ENCODE results near the gene REPS2.

REPS2 gene

GRCh38 chrX:17035111-17035510, 88.7 kb downstream of the REPS2 start:
- no peak for DNase-seq (ENCODE audit: low read depth in 2 of 2)

DNA sequence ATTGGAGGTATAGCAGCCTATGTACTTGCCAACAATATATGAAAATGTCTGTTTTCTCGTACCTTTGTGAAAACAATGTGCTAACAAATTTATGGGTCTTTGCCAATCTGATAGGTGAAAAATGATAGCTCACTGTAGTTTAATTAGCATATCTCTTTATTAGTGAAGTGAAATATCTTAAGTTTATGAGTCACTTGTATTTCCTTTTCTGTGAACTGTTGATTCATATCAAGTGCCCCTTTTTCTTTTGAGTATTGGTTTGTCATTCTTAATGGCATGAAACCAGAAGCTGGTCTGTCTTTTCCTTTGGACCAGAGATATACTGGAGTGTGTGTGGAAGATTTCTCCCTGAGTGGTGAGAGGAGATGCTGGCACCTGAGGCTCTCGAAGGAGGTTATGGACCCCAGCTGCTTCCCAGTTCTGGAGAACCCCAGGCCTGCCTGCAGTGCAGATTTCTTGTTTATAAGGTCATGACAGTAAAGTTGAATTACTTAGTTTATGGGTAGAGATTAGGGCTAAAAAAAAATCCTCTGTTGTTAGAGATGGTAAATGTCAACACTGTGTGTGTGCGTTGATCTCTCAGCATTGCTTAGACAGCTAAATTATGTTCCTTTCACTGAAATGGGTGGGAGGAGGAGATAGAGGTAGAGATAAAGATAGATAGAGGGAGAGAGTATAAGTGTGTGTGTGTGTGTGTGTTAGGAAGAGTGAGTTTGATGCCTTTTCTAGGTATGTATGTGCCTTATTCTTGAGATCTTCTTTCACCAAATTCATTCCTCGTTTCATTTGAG, 89.9 kb downstream of the REPS2 start:
- no peak for DNase-seq (ENCODE audit: low read depth in 2 of 2)

- DNase-seq (ENCODE audit: low read depth in 2 of 2), result no peak
These were observed 91.8 kb downstream of the REPS2 start for GRCh38 chrX:17038277-17038676.

DNA sequence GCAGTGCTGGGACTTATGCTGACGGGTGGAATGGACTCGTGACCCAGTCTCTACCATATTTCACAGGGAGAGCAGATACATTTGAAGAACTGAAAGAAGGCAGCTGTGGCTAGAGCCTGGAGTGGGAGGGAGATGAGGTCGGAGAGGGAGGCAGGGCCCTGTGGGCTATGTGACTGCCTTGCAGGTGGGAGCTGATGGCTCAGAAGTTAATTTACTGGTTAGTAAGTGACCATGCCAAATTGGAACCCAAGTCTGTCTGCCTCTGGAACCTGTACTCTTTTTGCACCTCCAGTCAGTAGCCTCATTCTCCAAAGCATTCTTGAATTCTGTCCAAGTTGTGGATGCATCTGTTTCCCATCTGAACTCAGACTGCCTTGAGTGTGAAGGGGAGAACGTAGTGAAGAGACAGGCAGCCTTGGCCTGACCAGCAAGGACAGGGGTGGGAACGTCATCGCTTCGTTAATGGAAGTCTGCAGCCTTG, 92.3 kb downstream of the REPS2 start:
- no peak for DNase-seq (ENCODE audit: low read depth in 2 of 2)

DNA sequence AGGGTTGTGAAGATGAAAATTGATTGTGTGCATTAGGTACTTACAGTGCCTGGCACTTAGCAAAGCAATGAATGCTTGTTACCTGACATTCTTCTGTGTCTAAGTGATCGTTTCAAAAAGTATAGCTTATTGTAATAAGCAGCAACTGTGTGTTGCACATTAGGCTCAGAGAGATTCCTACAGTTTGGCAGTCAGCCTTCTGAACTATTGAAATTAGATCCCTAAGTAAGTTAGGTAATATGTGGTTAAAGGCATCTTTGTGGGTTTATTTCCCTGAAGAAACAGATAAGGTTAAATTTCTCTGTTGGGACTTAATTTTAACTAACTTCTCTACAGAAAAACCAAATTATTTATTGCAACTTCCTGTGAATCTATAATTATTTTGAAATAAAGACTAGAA, 93.4 kb downstream of the REPS2 start:
- no peak for DNase-seq (ENCODE audit: low read depth in 2 of 2)

DNA sequence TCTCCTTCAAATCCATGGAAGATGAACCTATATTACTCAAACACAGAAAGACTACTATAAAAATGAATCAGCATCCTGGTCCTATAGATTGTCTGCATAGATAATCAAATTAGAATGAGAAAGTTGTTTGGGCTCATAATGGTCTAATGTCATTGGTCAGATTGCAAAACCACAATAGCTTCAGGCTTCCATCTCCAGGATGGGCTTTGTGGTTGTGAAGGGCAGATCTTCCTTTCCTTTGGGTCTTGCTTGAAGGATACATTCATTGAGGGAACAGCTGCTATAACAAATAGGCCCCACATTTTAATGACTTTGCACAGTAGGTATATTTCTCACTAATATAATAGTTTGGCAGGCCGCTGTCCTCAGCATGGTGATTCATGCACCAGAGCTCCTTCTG, 94.3 kb downstream of the REPS2 start:
- no peak for DNase-seq (ENCODE audit: low read depth in 2 of 2)

GRCh38 chrX:17042037-17042436, 95.6 kb downstream of the REPS2 start:
- no peak for DNase-seq (ENCODE audit: low read depth in 2 of 2)

DNA sequence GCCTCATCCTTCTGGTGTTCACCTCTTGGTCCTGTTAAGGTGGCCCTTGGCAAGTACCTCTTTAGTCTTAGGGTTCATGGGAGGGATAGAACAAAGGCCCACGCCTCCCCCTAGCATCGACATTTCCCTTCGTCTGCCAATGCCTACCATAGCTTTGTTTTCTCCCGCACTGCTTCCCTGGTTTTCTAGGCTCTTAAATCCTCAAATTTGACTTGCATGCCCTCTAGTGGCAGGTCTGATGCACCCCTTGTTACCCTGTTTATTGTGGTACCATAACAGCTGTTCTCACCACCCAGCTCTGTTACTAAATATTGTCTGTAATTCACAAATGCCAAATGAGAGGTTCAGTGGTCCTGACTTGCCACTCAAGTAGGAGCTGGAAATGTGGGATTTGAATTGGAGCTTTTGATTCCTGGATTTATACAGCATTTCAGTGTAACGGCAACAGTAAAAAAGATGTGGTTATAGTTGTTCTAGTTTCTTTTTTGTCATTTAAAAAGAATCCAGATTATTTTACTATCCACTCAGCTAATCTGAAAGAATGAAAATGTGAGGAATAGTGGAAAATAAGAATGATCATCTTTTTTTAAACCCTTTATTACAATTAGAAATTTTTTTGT, 100.1 kb downstream of the REPS2 start:
- peak in 1 of 2 donors; percentile 0 for DNase-seq (ENCODE audit: low read depth in 2 of 2)

DNA sequence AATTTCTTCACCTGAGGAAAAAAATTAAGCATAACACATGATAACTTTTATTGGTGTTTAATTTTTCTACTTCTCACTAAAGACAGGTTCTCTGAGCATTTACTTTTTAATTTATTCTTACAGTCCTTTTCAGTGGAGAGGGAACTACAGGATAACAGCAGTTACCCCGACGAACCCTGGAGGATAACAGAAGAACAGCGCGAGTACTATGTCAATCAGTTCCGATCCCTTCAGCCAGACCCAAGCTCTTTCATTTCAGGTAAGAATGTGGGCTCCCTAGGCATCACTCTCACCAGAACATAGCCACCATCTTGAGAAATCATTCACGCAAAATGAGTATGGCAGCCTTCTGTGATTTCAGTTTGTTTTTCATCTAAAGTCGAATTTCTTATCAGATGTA, 100.8 kb downstream of the REPS2 start:
- DNase-seq (ENCODE audit: low read depth in 2 of 2), result no peak

- no peak for DNase-seq (ENCODE audit: low read depth in 2 of 2)
These were observed 105.8 kb downstream of the REPS2 start for GRCh38 chrX:17052210-17052609.

DNA sequence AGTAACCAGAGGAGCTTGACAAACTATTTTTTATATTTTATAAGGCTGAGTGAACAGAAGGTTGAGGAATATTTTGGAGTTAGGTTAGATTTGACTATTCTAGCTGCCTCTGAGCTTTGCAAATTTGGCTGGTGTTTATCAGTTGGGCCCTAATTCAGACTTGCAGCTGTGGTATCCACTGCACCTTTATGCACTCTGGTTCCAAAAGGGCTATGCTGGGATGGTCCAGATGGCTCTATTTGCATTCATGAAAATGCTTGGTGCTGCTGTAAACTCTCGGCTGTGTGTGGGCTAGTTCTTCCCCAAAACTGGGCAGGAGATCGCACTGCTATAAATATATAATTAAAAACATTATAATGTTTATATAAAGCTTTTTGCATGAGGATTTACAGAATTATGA, 106.3 kb downstream of the REPS2 start:
- DNase-seq (ENCODE audit: low read depth in 2 of 2), result no peak

GRCh38 chrX:17053502-17053901, 107.0 kb downstream of the REPS2 start:
- DNase-seq (ENCODE audit: low read depth in 2 of 2), result no peak

DNA sequence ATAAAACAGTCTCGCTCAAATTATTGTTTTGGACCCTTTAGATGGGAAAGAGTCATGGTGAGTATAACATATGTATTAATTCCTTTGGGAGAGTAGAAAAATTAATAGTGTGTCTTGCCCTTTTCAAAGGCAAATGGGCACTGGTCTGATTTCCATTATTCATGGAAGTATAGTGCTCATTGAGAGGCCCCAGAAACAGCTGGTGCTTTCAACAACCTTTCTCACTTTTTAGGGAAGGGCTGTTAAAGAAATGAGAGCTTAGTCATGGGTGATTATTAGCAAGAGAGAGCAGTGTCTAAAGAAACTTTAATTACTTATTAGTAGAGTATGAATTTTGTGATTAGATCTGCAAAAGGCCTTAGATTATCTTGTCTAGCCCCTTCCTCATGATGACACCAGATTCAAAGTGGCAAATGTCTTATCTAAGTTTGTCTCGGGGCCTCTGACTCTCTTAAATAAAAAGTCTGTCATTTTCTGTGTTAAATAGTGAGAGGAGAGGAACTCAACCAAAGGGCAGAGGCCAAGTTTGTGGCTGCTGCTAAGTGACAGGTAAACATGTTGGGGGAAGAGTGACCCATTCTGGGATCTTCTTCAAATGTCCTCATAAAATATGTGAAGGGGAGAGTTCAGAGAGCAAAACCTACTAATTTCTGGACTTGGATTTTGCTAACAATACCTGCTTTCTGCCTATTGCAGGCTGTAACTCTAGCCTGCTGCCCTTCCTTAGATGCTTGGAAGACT, 110.6 kb downstream of the REPS2 start:
- DNase-seq (ENCODE audit: low read depth in 2 of 2), result no peak

GRCh38 chrX:17062065-17062464, 115.6 kb downstream of the REPS2 start:
- DNase-seq (ENCODE audit: low read depth in 2 of 2), result no peak

- no peak for DNase-seq (ENCODE audit: low read depth in 2 of 2)
These were observed 118.6 kb downstream of the REPS2 start for GRCh38 chrX:17065100-17065499.

DNA sequence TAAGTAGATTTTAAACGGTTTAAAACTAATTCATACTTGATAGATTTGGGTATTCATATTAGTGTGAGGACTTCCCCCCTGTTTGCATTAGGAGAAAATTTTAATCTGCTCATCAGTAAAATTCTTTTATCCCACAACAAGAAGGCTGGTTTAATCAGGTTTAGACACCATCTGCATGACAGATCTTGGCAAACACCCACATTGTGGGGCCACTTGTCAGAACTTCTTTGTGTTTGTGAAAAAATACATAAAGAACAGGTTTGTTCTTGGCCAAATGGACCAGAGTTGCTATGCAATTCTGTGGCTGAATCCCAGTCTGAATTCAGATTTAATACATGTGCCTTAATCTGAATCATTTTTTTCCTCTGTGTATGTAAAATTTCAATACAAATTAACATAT, 121.1 kb downstream of the REPS2 start:
- no peak for DNase-seq (ENCODE audit: low read depth in 2 of 2)

GRCh38 chrX:17072301-17072700, 125.8 kb downstream of the REPS2 start:
- no peak for DNase-seq (ENCODE audit: low read depth in 2 of 2)

DNA sequence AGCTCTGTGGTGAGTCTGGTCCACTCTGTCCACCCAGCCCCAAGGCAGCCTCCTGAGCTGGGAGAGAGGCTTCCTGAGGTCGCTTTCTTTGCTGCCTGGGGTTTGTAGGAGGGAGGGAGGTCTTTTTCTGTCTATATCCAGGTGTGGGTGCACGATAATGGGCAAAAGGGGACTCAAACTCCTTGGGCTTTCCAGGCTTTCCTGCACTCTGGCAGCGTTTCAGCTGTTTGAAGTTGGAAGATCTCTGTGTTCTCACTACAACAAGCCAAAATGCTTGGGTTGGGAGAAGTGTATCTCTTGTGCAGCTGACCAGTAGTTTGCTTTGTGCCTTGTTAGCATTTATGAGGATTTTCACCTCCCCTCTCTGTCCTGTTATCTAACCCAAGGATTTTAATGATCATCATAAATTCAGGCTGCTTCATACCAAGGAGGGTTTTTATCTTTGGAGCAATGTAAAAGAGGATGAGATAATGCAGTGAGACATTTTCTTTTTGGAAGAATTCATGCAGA, 126.3 kb downstream of the REPS2 start:
- no peak for DNase-seq (ENCODE audit: low read depth in 2 of 2)

GRCh38 chrX:17075004-17075403, 128.5 kb downstream of the REPS2 start:
- DNase-seq (ENCODE audit: low read depth in 2 of 2), result no peak

- no peak for DNase-seq (ENCODE audit: low read depth in 2 of 2)
These were observed 130.9 kb downstream of the REPS2 start for GRCh38 chrX:17077361-17077760.

DNA sequence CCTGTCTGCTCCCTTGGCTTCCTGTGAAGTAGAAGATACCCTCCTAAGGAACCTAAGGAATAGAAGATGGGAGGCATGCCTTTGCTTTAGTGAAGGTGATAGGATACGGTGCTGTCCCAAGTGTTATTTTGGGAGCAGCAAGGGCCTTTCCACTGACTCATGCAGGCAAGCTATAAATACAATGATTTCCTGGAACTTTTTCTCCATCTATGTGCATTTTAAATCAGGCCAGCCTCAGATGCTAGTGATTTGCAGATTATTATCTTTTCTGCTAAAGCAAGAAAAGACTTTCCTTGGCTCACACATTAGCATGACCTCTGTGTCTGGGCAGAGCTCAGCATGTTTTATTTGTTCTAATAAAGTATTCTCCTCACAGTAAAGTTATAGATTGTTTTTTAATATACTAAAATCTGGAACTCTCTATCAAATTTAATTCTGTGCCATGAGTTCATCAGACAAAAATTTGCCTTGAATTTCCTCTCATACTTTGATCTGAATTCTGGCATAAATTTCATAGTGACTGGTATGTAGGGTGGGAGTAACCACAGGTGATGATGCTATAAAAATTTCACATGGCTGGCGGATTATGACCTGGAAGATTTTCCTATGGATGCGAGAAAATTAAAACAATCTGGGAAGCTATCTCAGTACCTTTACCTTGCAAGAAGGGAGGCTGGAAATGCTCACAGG, 131.7 kb downstream of the REPS2 start:
- DNase-seq (ENCODE audit: low read depth in 2 of 2), result no peak

DNA sequence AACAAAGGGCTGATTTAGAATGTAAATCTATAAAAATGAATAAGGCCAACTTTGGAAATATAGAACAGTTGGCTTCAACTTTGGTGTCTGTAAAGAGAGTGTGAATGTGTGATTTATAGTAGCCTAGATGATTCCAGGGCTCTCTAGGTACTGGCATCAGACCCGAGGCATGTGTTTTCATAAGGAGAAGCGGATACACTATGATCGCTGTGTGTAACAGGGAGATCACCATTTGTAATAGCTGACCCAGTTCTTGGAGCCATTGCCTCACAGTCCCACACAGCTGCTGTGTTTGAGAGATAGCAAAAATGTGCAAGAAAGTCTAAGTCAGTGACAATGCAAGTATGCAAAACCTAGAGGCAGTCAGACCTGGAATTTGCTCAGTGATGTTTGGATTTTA, 135.1 kb downstream of the REPS2 start:
- DNase-seq (ENCODE audit: low read depth in 2 of 2), result no peak

All from stimulated activated CD8-positive, alpha-beta memory T cell treated with anti-CD3 and anti-CD28 coated beads, Interleukin-15, amount 100 ng/mL, for 48 hours (primary cell).